Measurements from ENCODE around the gene SNRPD1.

SNRPD1 gene

DNA sequence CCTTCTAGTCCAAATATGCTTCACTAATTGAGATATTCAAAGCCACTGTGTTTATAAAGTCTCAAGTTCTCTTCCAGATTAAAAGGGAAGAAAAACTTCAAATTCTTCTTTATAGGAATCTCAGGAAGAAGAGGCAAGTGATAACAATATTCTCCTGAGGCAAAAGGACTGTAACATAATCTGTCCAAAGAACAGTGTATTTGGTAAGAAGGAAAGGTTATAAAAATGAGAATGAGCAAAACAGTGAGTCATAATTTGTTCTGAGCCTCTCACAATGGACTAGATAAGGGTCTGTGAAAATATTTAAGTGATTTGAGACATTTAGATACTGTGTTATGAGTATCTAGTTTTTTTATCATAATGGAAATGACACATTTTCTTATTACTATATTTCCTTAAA lies 44.3 kb downstream of the SNRPD1 start:
- TF ChIP-seq FOXP2 (optimal IDR thresholded peaks at IDR 0.05; ENCODE audit: borderline replicate concordance, extremely low read depth, extremely low read length, insufficient read depth) (no peak), POLR2AphosphoS5 (IDR thresholded peaks at IDR 0.05; ENCODE audit: low read depth, low read length) (no peak), TAF1 (IDR thresholded peaks at IDR 0.05; ENCODE audit: borderline replicate concordance, insufficient read depth, low read length) (no peak), SIN3A (IDR thresholded peaks at IDR 0.05; ENCODE audit: borderline replicate concordance, insufficient read depth, low read length) (no peak), REST (IDR thresholded peaks at IDR 0.05; ENCODE audit: insufficient read depth in 1 of 2, low read depth in 2 of 2, low read length in 2 of 2) (no peak)

DNA sequence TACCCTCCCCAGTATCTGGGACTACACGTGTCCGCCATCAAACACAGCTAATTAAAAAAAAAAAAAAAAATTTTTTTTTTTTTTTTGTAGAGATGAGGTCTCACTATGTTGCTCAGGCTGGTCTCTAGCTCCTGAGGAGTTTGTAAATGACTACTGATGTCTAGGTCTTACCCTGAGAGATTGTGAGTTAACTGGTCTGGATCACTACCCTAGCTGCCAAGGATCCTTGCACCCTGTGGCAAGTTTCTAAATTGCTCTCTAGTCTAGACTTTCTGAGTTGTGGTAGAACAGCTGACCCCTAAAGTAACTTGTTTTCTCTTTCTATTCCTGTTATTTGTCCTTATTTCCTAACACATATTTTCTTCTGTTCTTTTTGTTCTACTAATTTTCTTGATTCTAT lies 48.0 kb downstream of the SNRPD1 start:
- no peak for TF ChIP-seq REST (IDR thresholded peaks at IDR 0.05; ENCODE audit: insufficient read depth in 1 of 2, low read depth in 2 of 2, low read length in 2 of 2)
- no peak for TF ChIP-seq FOXP2 (optimal IDR thresholded peaks at IDR 0.05; ENCODE audit: borderline replicate concordance, extremely low read depth, extremely low read length, insufficient read depth)
- TF ChIP-seq POLR2AphosphoS5 (IDR thresholded peaks at IDR 0.05; ENCODE audit: low read depth, low read length), result no peak
- TF ChIP-seq TAF1 (IDR thresholded peaks at IDR 0.05; ENCODE audit: borderline replicate concordance, insufficient read depth, low read length), result no peak
- no peak for TF ChIP-seq SIN3A (IDR thresholded peaks at IDR 0.05; ENCODE audit: borderline replicate concordance, insufficient read depth, low read length)

- TF ChIP-seq POLR2AphosphoS5 (IDR thresholded peaks at IDR 0.05; ENCODE audit: low read depth, low read length) (no peak), FOXP2 (optimal IDR thresholded peaks at IDR 0.05; ENCODE audit: borderline replicate concordance, extremely low read depth, extremely low read length, insufficient read depth) (no peak), REST (IDR thresholded peaks at IDR 0.05; ENCODE audit: insufficient read depth in 1 of 2, low read depth in 2 of 2, low read length in 2 of 2) (no peak), TAF1 (IDR thresholded peaks at IDR 0.05; ENCODE audit: borderline replicate concordance, insufficient read depth, low read length) (no peak), SIN3A (IDR thresholded peaks at IDR 0.05; ENCODE audit: borderline replicate concordance, insufficient read depth, low read length) (no peak)
Observed at GRCh38 chr18:21662581-21662980, 50.5 kb downstream of the SNRPD1 start.

GRCh38 chr18:21663578-21663977 lies 51.5 kb downstream of the SNRPD1 start:
- TF ChIP-seq POLR2AphosphoS5 (IDR thresholded peaks at IDR 0.05; ENCODE audit: low read depth, low read length) (no peak), SIN3A (IDR thresholded peaks at IDR 0.05; ENCODE audit: borderline replicate concordance, insufficient read depth, low read length) (no peak), REST (IDR thresholded peaks at IDR 0.05; ENCODE audit: insufficient read depth in 1 of 2, low read depth in 2 of 2, low read length in 2 of 2) (no peak), TAF1 (IDR thresholded peaks at IDR 0.05; ENCODE audit: borderline replicate concordance, insufficient read depth, low read length) (no peak), FOXP2 (optimal IDR thresholded peaks at IDR 0.05; ENCODE audit: borderline replicate concordance, extremely low read depth, extremely low read length, insufficient read depth) (no peak)

DNA sequence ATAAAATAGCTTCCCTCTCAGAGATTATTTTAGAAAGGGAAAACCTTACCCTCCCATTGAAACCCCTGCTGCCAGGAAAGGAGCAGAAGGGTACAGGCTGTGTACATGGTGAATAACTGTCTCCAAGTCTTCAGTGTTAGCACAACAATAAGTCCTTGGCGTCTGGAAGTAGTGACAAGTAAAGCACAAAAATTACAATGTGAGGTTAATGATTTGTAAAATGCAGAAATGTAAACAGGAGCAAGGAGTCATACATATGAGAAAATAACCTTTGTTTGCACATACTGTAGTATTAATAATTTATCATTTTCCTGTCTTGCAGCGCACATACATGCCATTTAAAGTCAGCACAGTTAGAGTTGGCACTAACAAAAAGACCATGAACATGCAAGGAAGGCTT lies 52.0 kb downstream of the SNRPD1 start:
- TF ChIP-seq SIN3A (IDR thresholded peaks at IDR 0.05; ENCODE audit: borderline replicate concordance, insufficient read depth, low read length), result no peak

Measured in PFSK-1 (cell line).